NCI-H510A treated with DMSO at 0.1 percent for 48 hours (cell line): ENCODE data around the gene NUTM2D.
"Not testable (repeated sequence)": the region's sequence is repeated elsewhere in the genome, so short reads cannot be mapped to it uniquely, and the experiment has no call there.

ENCODE experiments used
- DNase-seq: peaks from one replicate; lab custom pipeline; 2025; lab: John Stamatoyannopoulos, UW

The NUTM2D gene

DNA sequence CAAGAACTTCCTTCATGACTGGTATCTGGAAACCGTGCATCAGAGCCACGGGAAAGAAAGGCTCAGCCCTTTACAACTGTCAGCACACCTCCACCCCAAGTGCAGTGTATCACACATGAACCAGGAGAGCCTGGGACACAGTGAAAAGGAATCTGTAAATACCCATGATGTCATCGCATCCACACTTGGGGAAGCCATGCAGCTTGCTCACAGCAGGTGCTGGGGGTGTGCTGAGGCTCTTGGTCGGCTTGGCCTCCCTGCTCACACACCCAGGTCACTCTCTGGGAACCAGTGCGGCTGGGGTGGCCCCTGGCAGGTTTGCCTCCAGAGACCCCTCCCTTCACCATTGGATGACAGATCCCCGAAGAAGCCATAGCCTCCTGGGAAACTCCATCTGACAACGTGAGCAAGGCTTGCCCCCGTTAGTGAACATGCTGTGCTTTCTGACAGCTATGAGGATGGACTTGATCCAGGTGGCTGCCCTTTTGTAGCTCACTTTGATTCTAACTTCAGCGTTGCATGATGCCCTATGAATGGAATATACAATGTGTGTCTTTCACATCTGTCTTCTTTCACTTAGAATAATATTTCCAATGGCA lies 12.1 kb downstream of the NUTM2D start:
- not testable (repeated sequence) for DNase-seq

DNA sequence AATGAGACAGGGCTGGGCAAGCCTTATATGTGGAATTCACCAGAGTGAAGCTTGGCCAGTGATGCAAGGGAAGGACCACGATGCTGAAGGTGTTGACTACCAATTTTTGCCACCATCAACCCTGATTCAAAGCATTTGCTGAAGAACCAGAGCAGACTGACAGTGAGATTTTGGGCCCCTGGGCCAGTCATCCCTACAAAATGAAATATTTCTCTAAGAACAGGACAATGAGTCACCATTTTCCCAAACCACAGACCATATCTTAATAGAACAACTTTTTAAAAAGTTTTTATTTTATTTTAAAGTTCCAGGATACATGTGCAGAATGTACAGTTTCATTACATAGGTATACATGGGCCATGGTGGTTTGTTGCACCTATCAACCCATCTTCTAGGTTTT lies 16.5 kb downstream of the NUTM2D start:
- DNase-seq: not testable (repeated sequence)

DNA sequence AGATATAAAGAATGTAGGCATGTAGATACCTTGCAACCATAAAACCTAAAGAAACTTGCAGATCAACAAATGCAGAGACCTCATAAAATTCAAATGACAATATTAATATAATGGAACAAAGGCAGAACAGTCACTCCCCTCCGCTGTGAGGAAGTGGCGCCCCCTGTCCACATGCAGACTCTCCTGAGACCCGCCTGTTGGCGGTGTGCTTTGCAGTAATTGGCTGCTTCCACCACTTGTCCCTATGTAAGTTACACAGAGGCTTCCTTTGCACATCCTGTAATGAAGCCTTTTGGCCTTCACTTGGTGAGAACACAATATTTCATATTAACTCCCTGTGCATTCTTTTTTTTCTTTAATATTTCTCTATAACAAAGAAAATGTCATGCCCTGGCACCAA lies 21.6 kb downstream of the NUTM2D start:
- DNase-seq: not testable (repeated sequence)

DNA sequence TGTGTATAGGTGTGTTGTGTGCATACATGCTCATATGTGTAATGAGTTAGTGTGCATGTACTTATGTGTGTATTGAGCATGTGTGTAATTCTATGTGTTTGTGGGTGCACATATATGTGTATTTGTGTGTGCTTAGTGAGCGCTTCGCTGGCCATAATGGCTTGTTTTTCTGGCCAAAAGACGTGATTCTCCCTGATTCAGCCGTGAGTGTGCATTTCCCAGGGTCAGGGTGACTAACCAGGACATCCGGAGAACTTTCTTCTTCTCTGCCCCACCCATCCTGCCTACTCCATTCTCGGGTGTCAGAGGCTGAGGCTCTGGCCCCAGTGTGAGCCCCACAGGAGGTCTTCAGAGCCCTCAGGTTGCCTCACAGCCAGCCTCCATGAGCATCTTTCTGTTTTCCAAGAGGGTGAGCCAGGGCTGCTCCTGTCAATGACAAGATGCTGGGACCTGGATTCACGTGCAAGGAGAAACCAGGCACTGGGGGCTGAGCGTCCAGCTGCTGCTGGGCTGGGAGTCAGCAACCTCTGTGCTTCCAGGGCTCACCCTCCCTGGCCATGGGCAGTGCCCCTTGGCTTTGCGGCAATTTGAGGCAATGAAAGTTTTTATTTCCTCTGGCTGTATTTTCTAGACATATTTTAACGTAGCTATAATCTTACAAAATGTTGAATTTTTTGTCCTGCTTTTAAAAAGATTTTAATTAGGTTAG lies 25.8 kb downstream of the NUTM2D start:
- not testable (repeated sequence) for DNase-seq

DNA sequence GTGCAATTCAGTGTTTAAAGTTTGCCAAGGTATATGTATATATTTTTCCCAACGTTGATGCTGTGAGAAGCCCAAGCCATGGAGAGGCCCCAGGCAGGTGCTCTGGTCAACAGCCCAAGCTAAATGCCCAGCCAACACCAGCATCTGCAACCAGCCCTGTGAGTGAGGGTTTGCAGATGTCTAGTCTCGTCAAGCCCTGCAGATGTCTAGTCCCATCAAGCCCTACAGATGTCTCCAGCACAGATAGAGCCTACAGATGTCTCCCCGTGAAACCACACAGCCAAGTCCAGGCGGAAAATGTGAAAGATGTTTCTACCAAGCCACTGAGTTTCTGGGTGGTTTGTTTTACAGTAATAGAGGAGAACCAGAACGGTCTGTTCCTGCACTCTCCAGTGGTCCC lies 26.7 kb downstream of the NUTM2D start:
- not testable (repeated sequence) for DNase-seq

DNA sequence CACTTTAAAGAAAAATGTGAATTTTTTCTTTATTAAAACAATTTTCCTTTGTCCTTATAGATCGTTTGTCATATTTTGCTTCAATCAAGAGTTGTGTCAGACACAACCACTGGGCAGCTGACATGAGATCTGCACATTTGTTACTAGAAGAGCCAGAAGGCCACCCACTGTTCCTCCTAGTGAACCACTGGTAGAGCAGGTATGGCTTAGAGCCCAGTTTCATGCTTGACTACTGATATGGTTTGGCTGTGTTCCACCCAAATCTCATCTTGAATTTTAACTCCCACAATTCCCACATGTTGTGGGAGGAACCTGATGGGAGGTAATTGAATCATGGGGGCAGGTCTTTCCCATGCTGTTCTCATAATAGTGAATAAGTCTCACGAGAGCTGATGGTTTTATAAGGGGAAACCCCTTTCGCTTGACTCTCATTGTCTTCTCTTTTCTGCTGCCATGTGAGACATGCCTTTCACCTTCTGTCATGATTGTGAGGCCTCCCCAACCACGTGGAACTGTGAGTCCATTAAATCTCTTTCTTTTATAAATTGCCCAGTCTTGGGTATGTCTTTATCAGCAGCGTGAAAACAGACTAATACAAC lies 28.3 kb downstream of the NUTM2D start:
- not testable (repeated sequence) for DNase-seq

DNA sequence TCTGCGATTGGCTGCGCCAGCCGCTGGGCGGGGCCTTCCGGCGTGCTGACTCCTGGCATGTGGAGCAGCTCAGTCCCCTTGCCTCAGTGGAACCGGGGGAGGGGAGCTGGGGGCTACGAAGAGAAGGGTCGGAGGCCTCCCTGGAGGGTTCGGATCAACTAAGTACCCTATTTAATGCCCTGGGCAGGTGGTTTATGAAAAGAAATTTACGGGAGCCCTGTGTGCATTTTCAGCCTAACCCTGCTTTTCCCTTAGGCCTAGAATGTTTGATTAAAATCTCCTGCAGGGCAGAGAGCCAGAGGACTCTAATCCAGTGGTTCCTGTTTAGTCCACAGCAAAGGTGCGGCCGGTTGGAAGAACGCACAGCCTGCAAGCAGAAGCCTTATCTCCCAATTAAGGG lies 33.8 kb downstream of the NUTM2D start:
- DNase-seq: not testable (repeated sequence)

DNA sequence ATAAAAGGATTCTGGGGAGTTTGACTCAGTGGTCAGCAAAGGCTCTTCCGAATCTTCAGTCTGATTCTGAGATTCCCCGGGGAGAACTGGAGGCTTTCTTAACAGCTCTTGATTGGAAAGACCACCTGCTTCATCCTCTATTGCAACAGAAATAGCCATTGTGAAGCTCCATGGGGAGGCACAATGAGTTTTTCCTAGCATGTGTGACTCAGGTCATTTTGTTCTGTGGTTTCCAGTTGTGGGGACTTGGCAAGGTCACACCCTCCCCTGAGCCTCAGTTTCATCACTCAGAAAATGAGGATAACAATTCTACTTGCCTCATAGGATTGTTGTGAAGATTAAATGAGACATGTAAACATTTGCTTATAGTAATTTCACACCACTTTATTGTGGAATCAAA lies 38.7 kb downstream of the NUTM2D start:
- DNase-seq: not testable (repeated sequence)

DNA sequence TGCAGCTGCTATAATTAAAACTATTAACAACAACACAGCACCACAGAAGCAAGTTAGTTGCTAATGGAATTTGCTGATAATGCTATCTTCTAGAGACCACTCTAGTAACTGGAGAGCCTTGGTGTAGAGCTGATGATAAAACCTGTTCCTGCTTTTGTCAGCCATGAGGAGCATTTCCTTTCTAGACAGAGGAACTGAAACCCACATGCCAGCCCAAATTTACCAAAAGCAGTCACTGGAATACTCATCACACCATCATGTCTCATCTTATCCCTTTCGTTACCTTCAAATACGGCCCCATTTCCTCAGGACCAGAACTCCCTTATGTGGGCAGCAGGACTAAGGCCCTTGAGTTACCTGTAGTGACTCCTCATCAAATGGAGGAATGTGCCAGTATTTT lies 40.9 kb downstream of the NUTM2D start:
- not testable (repeated sequence) for DNase-seq

DNA sequence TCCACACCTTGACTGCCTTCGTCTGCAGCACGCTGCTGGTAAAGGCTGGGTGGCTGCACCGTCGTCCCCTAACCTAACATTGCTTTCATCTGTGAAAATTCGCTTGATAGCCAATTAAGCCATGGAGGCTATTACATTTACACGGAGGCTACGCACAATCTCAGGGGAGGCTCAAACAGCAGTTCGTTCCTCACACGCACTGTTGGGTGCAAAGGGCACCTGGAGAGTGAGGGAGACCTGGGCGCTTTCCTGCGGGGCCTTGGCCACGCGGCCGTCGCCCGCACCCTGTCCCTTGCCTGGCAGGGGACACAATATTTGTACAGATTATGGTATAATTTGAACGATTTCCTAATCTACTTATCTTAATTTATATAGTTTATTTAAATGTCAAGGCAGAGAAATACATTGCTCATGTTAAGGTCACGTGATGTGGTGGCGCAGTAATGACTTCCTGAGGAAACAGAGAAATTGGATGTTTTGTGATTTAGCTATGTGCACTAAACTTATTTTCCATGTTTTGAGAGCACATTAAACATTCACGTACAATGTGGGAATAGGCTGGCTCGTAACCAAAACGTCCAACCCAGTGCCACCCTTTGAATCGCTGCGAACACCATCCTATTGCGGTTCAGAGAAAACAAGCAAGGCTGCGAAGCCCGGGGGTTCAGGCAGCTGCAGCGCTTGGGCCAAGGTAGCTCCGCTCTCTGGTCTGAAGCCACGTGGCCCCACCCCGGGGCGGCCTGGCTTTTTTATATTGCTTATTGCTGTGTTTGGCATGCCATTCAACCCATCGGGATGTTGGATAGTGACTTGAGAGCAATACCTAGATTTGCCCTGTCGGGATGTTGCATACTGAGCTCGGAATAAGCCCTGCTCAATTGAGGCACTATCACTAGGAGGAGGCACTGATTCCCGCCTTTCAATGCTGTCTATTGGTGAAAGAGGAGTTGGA lies 50.2 kb downstream of the NUTM2D start:
- DNase-seq: not testable (repeated sequence)

DNA sequence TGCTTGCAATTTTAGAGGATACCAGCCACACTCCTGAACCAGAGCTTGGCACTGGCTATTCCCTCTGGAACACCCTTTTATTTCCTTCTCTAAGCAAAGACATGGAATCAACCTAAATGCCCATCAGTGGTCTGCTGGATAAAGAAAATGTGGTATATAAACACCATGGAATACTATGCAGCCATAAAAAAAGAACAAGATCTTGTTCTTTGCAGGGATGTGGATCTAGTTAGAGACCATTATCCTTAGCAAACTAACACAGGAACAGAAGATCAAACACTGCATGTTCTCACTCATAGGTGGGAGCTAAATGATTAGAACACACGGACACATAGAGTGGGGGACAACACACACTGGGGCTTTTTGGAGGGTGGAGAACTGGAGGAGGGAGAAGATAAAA lies 56.4 kb downstream of the NUTM2D start:
- not testable (repeated sequence) for DNase-seq
